Thyroid gland (tissue), 4 donors: Measurements from ENCODE around the gene TIMM50.

Experiments
- POLR2A ChIP-seq, 2 donors: fragments of 450-650 bp; IDR thresholded peaks; one replicate each; pipeline ENCODE4 v1.6.1; 2017; ENCODE audit warnings: antibody characterized with exemption in 2 of 2, mild to moderate bottlenecking in 2 of 2, moderate library complexity in 1 of 2
- TF ChIP-seq, protein P1 (sequence below), 6 experiments: fragments of 200-600 bp in 3 of 6; fragments of 450-650 bp in 3 of 6; sonication (generic) in 3 of 6; IDR thresholded peaks; one replicate each; pipeline ENCODE4 v1.5.1; 2016 to 2019; ENCODE audit warnings: antibody characterized with exemption in 6 of 6, mild to moderate bottlenecking in 2 of 6, inconsistent platforms in 1 of 6, moderate library complexity in 1 of 6

DNA sequence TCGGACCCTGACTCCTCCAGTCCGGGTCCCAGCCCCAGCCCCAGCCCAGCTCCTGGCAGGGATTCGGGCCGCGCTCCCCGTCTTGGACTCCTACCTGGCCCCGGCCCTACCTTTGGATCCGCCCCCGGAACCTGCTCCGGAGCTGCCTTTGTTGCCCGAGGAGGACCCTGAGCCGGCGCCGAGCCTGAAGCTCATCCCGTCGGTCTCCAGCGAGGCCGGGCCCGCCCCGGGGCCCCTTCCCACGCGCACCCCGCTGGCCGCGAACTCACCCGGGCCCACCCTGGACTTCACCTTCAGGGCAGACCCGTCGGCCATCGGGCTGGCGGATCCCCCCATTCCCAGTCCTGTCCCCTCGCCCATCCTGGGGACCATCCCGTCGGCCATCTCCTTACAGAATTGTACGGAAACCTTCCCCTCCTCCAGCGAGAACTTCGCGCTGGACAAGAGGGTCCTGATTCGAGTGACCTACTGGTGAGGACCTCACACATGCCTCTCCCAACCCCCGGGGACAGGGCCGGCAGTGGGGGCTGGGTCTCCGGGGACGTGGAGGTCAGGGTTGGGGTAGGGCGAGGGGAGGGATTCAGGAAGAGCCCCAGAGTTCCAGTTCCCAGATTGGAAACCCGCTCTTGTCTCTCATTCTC lies 35.0 kb downstream of the TIMM50 start:
- TF ChIP-seq, protein P1, sequence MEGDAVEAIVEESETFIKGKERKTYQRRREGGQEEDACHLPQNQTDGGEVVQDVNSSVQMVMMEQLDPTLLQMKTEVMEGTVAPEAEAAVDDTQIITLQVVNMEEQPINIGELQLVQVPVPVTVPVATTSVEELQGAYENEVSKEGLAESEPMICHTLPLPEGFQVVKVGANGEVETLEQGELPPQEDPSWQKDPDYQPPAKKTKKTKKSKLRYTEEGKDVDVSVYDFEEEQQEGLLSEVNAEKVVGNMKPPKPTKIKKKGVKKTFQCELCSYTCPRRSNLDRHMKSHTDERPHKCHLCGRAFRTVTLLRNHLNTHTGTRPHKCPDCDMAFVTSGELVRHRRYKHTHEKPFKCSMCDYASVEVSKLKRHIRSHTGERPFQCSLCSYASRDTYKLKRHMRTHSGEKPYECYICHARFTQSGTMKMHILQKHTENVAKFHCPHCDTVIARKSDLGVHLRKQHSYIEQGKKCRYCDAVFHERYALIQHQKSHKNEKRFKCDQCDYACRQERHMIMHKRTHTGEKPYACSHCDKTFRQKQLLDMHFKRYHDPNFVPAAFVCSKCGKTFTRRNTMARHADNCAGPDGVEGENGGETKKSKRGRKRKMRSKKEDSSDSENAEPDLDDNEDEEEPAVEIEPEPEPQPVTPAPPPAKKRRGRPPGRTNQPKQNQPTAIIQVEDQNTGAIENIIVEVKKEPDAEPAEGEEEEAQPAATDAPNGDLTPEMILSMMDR (IDR thresholded peaks at IDR 0.05): no peak
- TF ChIP-seq POLR2A (IDR thresholded peaks at IDR 0.05): no peak
